Fibroblast of lung (primary cell): ENCODE measurements around the gene RBM39. TPM values are rescaled to one million over a fixed set of nuclear protein-coding genes. Genes with fewer than 3 reads are reported as not detected.

Experiments used
- DNase-seq, 2 donors: peaks; one replicate each; pipeline versions ENCODE4 v3.0.0 to v3.0.0-alpha.2; 2010; ENCODE audit warnings: low read depth in 2 of 2
- H2AFZ ChIP-seq: 2 replicates; pipeline ENCODE4 v1.5.1; 2012; ENCODE audit warnings: low read length, control low read depth, inconsistent platforms
- H3K27ac ChIP-seq: 2 replicates; pipeline ENCODE4 v1.5.1; 2011; ENCODE audit warnings: low read length, control low read depth; ENCODE audit not compliant: insufficient read depth
- H3K27me3 ChIP-seq: 2 replicates; pipeline ENCODE4 v1.5.1; 2011; ENCODE audit warnings: mild to moderate bottlenecking, low read length; ENCODE audit not compliant: control insufficient read depth, insufficient read depth
- H3K36me3 ChIP-seq: 2 replicates; pipeline ENCODE4 v1.5.1; 2011; ENCODE audit warnings: low read length; ENCODE audit not compliant: control insufficient read depth, insufficient read depth
- H3K4me1 ChIP-seq: 2 replicates; pipeline ENCODE4 v1.5.1; 2011; ENCODE audit warnings: low read length; ENCODE audit not compliant: control insufficient read depth, insufficient read depth; ENCODE audit errors: extremely low read depth
- H3K4me2 ChIP-seq: 2 replicates; pipeline ENCODE4 v1.5.1; 2011; ENCODE audit warnings: low read length, control low read depth; ENCODE audit not compliant: insufficient read depth; ENCODE audit errors: extremely low read depth
- H3K4me3 ChIP-seq, 4 experiments: fragments of 200-600 bp in 1 of 4; sonication (generic) in 1 of 4; replicated peaks in 1 of 4; 2 replicates each; pipeline ENCODE4 v1.5.1; 2011 to 2016; ENCODE audit warnings: low read length in 4 of 4, low read depth in 3 of 4, mild to moderate bottlenecking in 3 of 4, control low read depth in 2 of 4, inconsistent platforms in 1 of 4, mixed read lengths in 1 of 4; ENCODE audit not compliant: insufficient read depth in 1 of 4; ENCODE audit errors: control extremely low read depth in 1 of 4
- H3K79me2 ChIP-seq: 2 replicates; pipeline ENCODE4 v1.5.1; 2012; ENCODE audit warnings: mild to moderate bottlenecking, low read length, inconsistent platforms; ENCODE audit not compliant: control insufficient read depth, insufficient read depth
- H3K9ac ChIP-seq: 2 replicates; pipeline ENCODE4 v1.5.1; 2011; ENCODE audit warnings: mild to moderate bottlenecking, low read length, control low read depth; ENCODE audit not compliant: insufficient read depth
- H3K9me3 ChIP-seq: 2 replicates; pipeline ENCODE4 v1.5.1; 2012; ENCODE audit warnings: low read depth, low read length; ENCODE audit not compliant: control insufficient read depth, insufficient read depth
- H4K20me1 ChIP-seq: 2 replicates; pipeline ENCODE4 v1.5.1; 2011; ENCODE audit warnings: low read length; ENCODE audit not compliant: control insufficient read depth, insufficient read depth; ENCODE audit errors: extremely low read depth
- EZH2 ChIP-seq: IDR thresholded peaks from 2 replicates; pipeline ENCODE4 v1.5.1; 2012; ENCODE audit warnings: low read length, control low read depth, mild to moderate bottlenecking; ENCODE audit errors: missing control alignments
- polyA plus RNA-seq, 2 donors: library from polyadenylated mRNA; depleted of rRNA in 1 of 2; stranded (reverse) in 1 of 2; unstranded in 1 of 2; fragments of >200 nt; gene quantifications; 2 replicates each; pipeline ENCODE4 v1.2.1, GENCODE V29; 2011 to 2012; ENCODE audit warnings: missing spikeins in 1 of 2
- total RNA-seq: library from RNA; depleted of rRNA; stranded (reverse); fragments of >200 nt; gene quantifications from 2 replicates; pipeline ENCODE4 v1.2.1, GENCODE V29; 2014
- TF ChIP-seq, protein P1 (sequence below), 2 donors: IDR thresholded peaks in 1 of 2; conservative IDR thresholded peaks in 1 of 2; 1 replicate in 1 of 2; 2 replicates in 1 of 2; pipeline ENCODE4 v1.5.1; 2011 to 2012; ENCODE audit warnings: low read length in 2 of 2, control low read depth in 1 of 2, inconsistent platforms in 1 of 2, low read depth in 1 of 2, mild to moderate bottlenecking in 1 of 2

The RBM39 gene
- total and polyA plus RNA-seq, 2 donors (not counting 1 experiment from before 2014, with no cell fraction given), result 57.7 to 465 TPM

DNA sequence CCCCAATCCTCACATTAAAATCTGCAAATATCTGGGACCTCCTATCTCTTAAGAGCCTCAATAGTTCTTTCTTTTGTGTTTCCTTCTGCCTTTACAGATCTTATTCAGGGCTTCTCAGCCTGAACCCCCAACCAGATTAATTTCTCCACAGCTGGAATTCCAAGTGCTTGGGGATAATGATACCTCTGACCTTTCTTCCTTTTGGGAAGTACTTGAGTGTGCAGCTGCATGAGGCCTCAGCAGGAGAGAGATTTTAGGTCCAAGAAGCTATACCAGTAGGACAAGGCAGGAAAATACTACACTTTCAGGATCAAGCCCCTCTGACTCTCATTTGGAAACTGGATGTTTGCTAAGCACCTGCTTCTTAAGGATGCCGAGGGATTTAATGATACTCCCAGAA is 32.3 kb upstream of the RBM39 start:
- Histone ChIP-seq H3K27ac (no peak overlapping the region), H3K36me3 (no peaks in the 10 kb centered on the region), H3K79me2 (peaks cover 50% of the 10 kb centered on the region), H3K4me1 (peaks cover 7% of the 10 kb centered on the region), H3K4me3 (peak overlapping the region in 1 of 4 experiments; percentile 2), H3K4me2 (no peak overlapping the region), H2AFZ (no peak overlapping the region), H3K9ac (no peak overlapping the region), H4K20me1 (no peaks in the 10 kb centered on the region), H3K27me3 (no peaks in the 10 kb centered on the region), H3K9me3 (no peaks in the 10 kb centered on the region)
- no peak for DNase-seq
- TF ChIP-seq, protein P1, sequence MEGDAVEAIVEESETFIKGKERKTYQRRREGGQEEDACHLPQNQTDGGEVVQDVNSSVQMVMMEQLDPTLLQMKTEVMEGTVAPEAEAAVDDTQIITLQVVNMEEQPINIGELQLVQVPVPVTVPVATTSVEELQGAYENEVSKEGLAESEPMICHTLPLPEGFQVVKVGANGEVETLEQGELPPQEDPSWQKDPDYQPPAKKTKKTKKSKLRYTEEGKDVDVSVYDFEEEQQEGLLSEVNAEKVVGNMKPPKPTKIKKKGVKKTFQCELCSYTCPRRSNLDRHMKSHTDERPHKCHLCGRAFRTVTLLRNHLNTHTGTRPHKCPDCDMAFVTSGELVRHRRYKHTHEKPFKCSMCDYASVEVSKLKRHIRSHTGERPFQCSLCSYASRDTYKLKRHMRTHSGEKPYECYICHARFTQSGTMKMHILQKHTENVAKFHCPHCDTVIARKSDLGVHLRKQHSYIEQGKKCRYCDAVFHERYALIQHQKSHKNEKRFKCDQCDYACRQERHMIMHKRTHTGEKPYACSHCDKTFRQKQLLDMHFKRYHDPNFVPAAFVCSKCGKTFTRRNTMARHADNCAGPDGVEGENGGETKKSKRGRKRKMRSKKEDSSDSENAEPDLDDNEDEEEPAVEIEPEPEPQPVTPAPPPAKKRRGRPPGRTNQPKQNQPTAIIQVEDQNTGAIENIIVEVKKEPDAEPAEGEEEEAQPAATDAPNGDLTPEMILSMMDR (conservative IDR thresholded peaks at IDR 0.05 in 1 of 2, IDR thresholded peaks at IDR 0.05 in 1 of 2; ENCODE audit: low read depth in 1 of 2, low read length in 2 of 2), result no peak
- no peak for TF ChIP-seq EZH2

DNA sequence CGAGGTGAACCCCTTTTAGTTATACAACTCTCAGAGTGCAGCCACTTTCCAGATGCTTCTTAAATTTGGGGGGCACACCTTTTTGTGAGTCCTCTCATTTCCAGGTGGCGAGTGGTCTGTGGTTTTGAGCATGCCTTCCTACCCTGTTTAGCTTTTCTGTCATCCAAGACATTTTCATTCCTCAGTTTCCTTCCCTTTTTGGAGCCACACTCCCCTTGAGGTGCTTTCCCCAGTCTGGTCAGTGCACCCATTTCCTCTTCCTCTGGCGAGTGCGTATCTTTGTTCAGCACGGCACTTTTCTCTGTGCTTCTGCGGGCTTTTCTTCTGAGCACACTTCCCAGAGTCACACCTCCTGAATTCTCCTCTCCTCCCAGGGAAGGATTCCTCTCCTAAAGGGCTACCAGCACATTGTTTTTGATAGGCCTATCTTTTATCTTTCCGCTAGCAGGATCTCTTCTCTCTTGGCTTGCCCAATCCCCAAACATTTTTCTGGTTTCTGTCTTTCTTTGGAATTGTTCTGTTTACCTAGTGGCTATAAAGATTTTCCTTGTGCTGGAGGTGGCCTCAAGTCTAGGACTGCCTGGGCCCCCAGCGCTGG is 31.2 kb upstream of the RBM39 start:
- Histone ChIP-seq H3K36me3 (no peaks in the 10 kb centered on the region), H3K79me2 (peaks cover 50% of the 10 kb centered on the region), H2AFZ (no peak overlapping the region), H3K9me3 (no peaks in the 10 kb centered on the region), H3K9ac (peak overlapping the region; percentile 86), H3K27ac (peak overlapping the region; percentile 71), H3K4me3 (peak overlapping the region; percentile 74 to 97 (median 82)), H3K27me3 (no peaks in the 10 kb centered on the region), H3K4me1 (peaks cover 12% of the 10 kb centered on the region), H3K4me2 (peak overlapping the region; percentile 68), H4K20me1 (no peaks in the 10 kb centered on the region)
- TF ChIP-seq, protein P1 (conservative IDR thresholded peaks at IDR 0.05 in 1 of 2, IDR thresholded peaks at IDR 0.05 in 1 of 2; ENCODE audit: low read depth in 1 of 2, low read length in 2 of 2), result no peak
- TF ChIP-seq EZH2, result no peak
- DNase-seq, result peak in 1 of 2 donors; percentile 44

DNA sequence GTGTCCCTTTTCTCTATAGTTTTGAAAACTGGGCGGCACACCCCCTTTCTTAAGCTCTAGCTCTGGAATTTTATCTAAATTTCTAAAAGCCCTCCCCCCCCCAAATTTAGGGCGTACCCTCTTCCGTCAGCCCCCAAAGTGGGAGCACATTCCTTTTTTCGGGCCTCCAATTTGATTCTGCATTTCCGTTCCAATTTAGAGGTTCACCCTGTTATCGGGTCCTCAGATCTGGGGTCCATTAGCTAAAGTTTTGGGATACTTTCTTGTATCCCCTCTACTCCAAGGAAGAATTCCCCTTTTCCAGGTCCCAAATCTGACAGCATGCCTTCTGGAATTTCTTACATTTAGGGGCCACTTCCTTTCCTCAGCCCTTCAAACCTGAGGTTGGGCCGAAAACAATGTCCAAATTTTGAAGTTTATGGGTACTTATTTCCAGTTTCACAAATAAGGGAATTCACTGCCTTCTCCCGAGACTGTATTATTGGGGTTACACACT is 30.6 kb upstream of the RBM39 start:
- H2AFZ ChIP-seq, result no peak overlapping the region

More for the DNA sequence above, 30.6 kb upstream of the RBM39 start:
- peaks cover 17% of the 10 kb centered on the region for H3K4me1 ChIP-seq
- peak overlapping the region; percentile 71 for H3K27ac ChIP-seq
- peak overlapping the region; percentile 68 for H3K4me2 ChIP-seq
- no peaks in the 10 kb centered on the region for H4K20me1 ChIP-seq
- H3K4me3 ChIP-seq, result peak overlapping the region; percentile 74 to 97 (median 82)
- H3K27me3 ChIP-seq, result no peaks in the 10 kb centered on the region
- H3K9ac ChIP-seq, result peak overlapping the region; percentile 86
- no peak for DNase-seq
- no peaks in the 10 kb centered on the region for H3K36me3 ChIP-seq
- H3K79me2 ChIP-seq, result peaks cover 46% of the 10 kb centered on the region
- H3K9me3 ChIP-seq, result no peaks in the 10 kb centered on the region
- TF ChIP-seq, protein P1 (conservative IDR thresholded peaks at IDR 0.05 in 1 of 2, IDR thresholded peaks at IDR 0.05 in 1 of 2; ENCODE audit: low read depth in 1 of 2, low read length in 2 of 2), result no peak
- TF ChIP-seq EZH2, result no peak
